B cell (primary cell): ENCODE results near the gene COQ8A. TPM values are rescaled to one million over a fixed set of nuclear protein-coding genes. Genes with fewer than 3 reads are reported as not detected.

Experiments
- ATAC-seq: fragments of 200-7000 bp; cut with Tn5 transposase; one replicate; pipeline ENCODE4 v1.10.0; 2021; ENCODE audit warnings: low read depth, mild to moderate bottlenecking, moderate number of reproducible peaks, moderate library complexity
- CTCF ChIA-PET: fragments of 350-600 bp; sonication (Branson Sonifier 250); formaldehyde crosslinking; loops from one replicate; lab custom pipeline; 2021; ENCODE audit warnings: antibody characterized with exemption, inconsistent platforms; lab: Charles Lee
- POLR2A ChIA-PET: fragments of 350-600 bp; sonication (Branson Sonifier 250); formaldehyde crosslinking; loops from one replicate; lab custom pipeline; 2021; ENCODE audit warnings: antibody characterized with exemption; lab: Charles Lee
- DNase-seq: peaks from one replicate; pipeline ENCODE4 v3.0.0; 2013
- H2AFZ ChIP-seq: 2 replicates; pipeline ENCODE4 v1.6.1; 2012; ENCODE audit warnings: mild to moderate bottlenecking, low read depth, low read length; ENCODE audit not compliant: insufficient read depth, poor library complexity, severe bottlenecking
- H3K27ac ChIP-seq, 2 donors: 1 replicate in 1 of 2; 2 replicates in 1 of 2; pipeline ENCODE4 v1.5.1; 2012 to 2013; ENCODE audit warnings: low read length in 2 of 2, mild to moderate bottlenecking in 2 of 2, moderate library complexity in 1 of 2
- H3K27me3 ChIP-seq, 4 experiments: fragments of 200-600 bp in 1 of 4; sonication (generic) in 1 of 4; replicated peaks in 1 of 4; 1 replicate in 2 of 4; 2 replicates in 2 of 4; pipeline versions ENCODE4 v1.6.1 to v1.7.0; 2013 to 2016; ENCODE audit warnings: low read length in 3 of 4, mild to moderate bottlenecking in 2 of 4, mixed read lengths in 1 of 4, moderate library complexity in 1 of 4; ENCODE audit not compliant: insufficient read depth in 4 of 4, control insufficient read depth in 3 of 4; ENCODE audit errors: control extremely low read depth in 1 of 4
- H3K36me3 ChIP-seq, 2 experiments: replicated peaks in 1 of 2; 1 replicate in 1 of 2; 2 replicates in 1 of 2; pipeline versions ENCODE4 v1.6.1 to v1.7.1; 2013; ENCODE audit warnings: low read length in 1 of 2; ENCODE audit not compliant: insufficient read depth in 2 of 2, control insufficient read depth in 1 of 2; ENCODE audit errors: control extremely low read depth in 1 of 2, extremely low read depth in 1 of 2
- H3K4me1 ChIP-seq, 2 donors: fragments of 200-600 bp in 1 of 2; sonication (generic) in 1 of 2; 1 replicate in 1 of 2; 2 replicates in 1 of 2; pipeline versions ENCODE4 v1.5.1 to v1.6.1; 2013 to 2017; ENCODE audit warnings: low read length in 2 of 2; ENCODE audit not compliant: control insufficient read depth in 2 of 2, insufficient read depth in 2 of 2
- H3K4me2 ChIP-seq: replicated peaks from 2 replicates; pipeline ENCODE3; 2012; ENCODE audit warnings: mild to moderate bottlenecking, low read depth, low read length; ENCODE audit not compliant: poor library complexity, severe bottlenecking
- H3K4me3 ChIP-seq, 5 experiments: fragments of 200-600 bp in 1 of 5; sonication (generic) in 1 of 5; 1 replicate in 3 of 5; 2 replicates in 2 of 5; pipeline versions ENCODE4 v1.5.1 to v1.7.0; 2011 to 2016; ENCODE audit warnings: low read length in 4 of 5, mild to moderate bottlenecking in 4 of 5, low read depth in 2 of 5, control low read depth in 1 of 5, moderate library complexity in 1 of 5; ENCODE audit not compliant: insufficient read depth in 1 of 5; ENCODE audit errors: control extremely low read depth in 1 of 5, extremely low read depth in 1 of 5
- H3K79me2 ChIP-seq: fragments of 200-600 bp; sonication (generic); one replicate; pipeline ENCODE4 v1.6.0; 2016; ENCODE audit warnings: low read length; ENCODE audit not compliant: control insufficient read depth, insufficient read depth
- H3K9ac ChIP-seq: fragments of 200-600 bp; sonication (generic); 2 replicates; pipeline ENCODE4 v1.6.1; 2017; ENCODE audit warnings: mild to moderate bottlenecking, low read length, moderate library complexity
- H3K9me3 ChIP-seq, 3 donors: one replicate each; pipeline versions ENCODE4 v1.6.1 to v1.7.1; 2013; ENCODE audit warnings: low read length in 2 of 3; ENCODE audit not compliant: control insufficient read depth in 2 of 3, insufficient read depth in 1 of 3; ENCODE audit errors: control extremely low read depth in 1 of 3
- H4K20me1 ChIP-seq: 2 replicates; pipeline ENCODE4 v1.6.0; 2012; ENCODE audit warnings: mild to moderate bottlenecking, low read length; ENCODE audit not compliant: insufficient read depth, control insufficient read depth, poor library complexity, severe bottlenecking
- H3K27ac Mint-ChIP-seq: one replicate; pipeline ENCODE4 v1.8.0; 2021; ENCODE audit warnings: mixed read lengths
- H3K27me3 Mint-ChIP-seq: one replicate; pipeline ENCODE4 v1.8.0; 2021; ENCODE audit warnings: mixed read lengths
- H3K4me1 Mint-ChIP-seq: one replicate; pipeline ENCODE4 v1.8.0; 2021; ENCODE audit warnings: mixed read lengths
- H3K4me3 Mint-ChIP-seq: one replicate; pipeline ENCODE4 v1.8.0; 2021; ENCODE audit warnings: mixed read lengths
- H3K9me3 Mint-ChIP-seq: one replicate; pipeline ENCODE4 v1.8.0; 2022; ENCODE audit warnings: mixed read lengths; ENCODE audit not compliant: insufficient read depth
- CTCF ChIP-seq: fragments of 200-600 bp; IDR thresholded peaks from one replicate; pipeline ENCODE4 v1.8.0; 2022; ENCODE audit warnings: antibody characterized with exemption, mild to moderate bottlenecking
- EZH2 ChIP-seq: IDR thresholded peaks from 2 replicates; pipeline ENCODE4 v1.6.1; 2012; ENCODE audit warnings: borderline replicate concordance, low read depth, mild to moderate bottlenecking, moderate library complexity, low read length; ENCODE audit not compliant: insufficient read depth, poor library complexity, severe bottlenecking
- WGBS: methylation state at CpG from one replicate; pipeline ENCODE4 v1.1.5; 2013; ENCODE audit warnings: missing lambda C conversion rate; ENCODE audit not compliant: insufficient coverage; 5-methylcytosine and 5-hydroxymethylcytosine counted together
- intact Hi-C: fragments of 100-400 bp; cut with micrococcal nuclease; formaldehyde crosslinking; loops from one replicate; pipeline ENCODE4 v1.10.0; 2022
- polyA plus RNA-seq: library from polyadenylated mRNA; depleted of rRNA; stranded (reverse); fragments of >200 nt; gene quantifications from 2 replicates; pipeline ENCODE4 v1.2.3, GENCODE V29; 2012
- total RNA-seq, 2 donors: library from RNA; stranded (reverse); fragments of 120-200 nt in 1 of 2; gene quantifications; 1 replicate in 1 of 2; 2 replicates in 1 of 2; pipeline versions ENCODE4 v1.2.3 to v1.2.4, GENCODE V29; 2013 to 2022

COQ8A gene
- total and polyA plus RNA-seq, 2 donors (not counting 1 experiment from before 2014, with no cell fraction given), result 44.3 to 58.2 TPM

GRCh38 chr1:226976276-226976977 is 36.3 kb downstream of the COQ8A start:
- no peaks in the 10 kb centered on the region for H3K27me3 ChIP-seq
- H3K27me3 Mint-ChIP-seq, result no peaks in the 10 kb centered on the region
- no peak overlapping the region for H3K27ac ChIP-seq
- no peak for TF ChIP-seq EZH2
- no peak overlapping the region for H3K27ac Mint-ChIP-seq
- no peak overlapping the region for H3K4me3 Mint-ChIP-seq
- DNase-seq, result no peak
- H3K9ac ChIP-seq, result no peak overlapping the region
- no peak for ATAC-seq
- no peak overlapping the region for H2AFZ ChIP-seq
- H3K9me3 Mint-ChIP-seq, result no peaks in the 10 kb centered on the region
- H3K9me3 ChIP-seq, result peaks cover 0 to 6% (median 0%) of the 10 kb centered on the region in 3 donors
- H3K4me1 ChIP-seq, result peaks cover 0 to 4% of the 10 kb centered on the region in 2 donors
- H3K36me3 ChIP-seq, result peaks cover 0 to 42% of the 10 kb centered on the region in 2 experiments
- H4K20me1 ChIP-seq, result peaks cover 41% of the 10 kb centered on the region
- no peak overlapping the region for H3K4me3 ChIP-seq
- H3K79me2 ChIP-seq, result peaks cover 7% of the 10 kb centered on the region
- intact Hi-C loops, result no loop called here
- WGBS, result 96% methylated on average over 23 of the region's 34 CpGs
- H3K4me2 ChIP-seq, result no peak overlapping the region
- CTCF ChIA-PET, result no interaction called here
- H3K4me1 Mint-ChIP-seq, result peaks cover 5% of the 10 kb centered on the region
- POLR2A ChIA-PET, result no interaction called here

- no peak for TF ChIP-seq CTCF
- no peak for TF ChIP-seq EZH2
- Histone ChIP-seq H3K27me3 (no peaks in the 10 kb centered on the region), H3K9ac (no peak overlapping the region), H2AFZ (no peak overlapping the region), H3K36me3 (peaks cover 0 to 42% of the 10 kb centered on the region in 2 experiments), H3K9me3 (no peaks in the 10 kb centered on the region), H4K20me1 (peaks cover 35% of the 10 kb centered on the region), H3K4me3 (no peak overlapping the region), H3K4me1 (no peaks in the 10 kb centered on the region), H3K79me2 (peaks cover under 1% of the 10 kb centered on the region), H3K4me2 (no peak overlapping the region), H3K27ac (no peak overlapping the region)
- CTCF ChIA-PET, result no interaction called here
- Mint-ChIP-seq H3K4me3 (no peak overlapping the region), H3K27me3 (no peaks in the 10 kb centered on the region), H3K4me1 (no peaks in the 10 kb centered on the region), H3K27ac (no peak overlapping the region), H3K9me3 (no peaks in the 10 kb centered on the region)
- 97% methylated on average over 17 of the region's 21 CpGs for WGBS
- DNase-seq (no peak), ATAC-seq (no peak)
- intact Hi-C loops, result no loop called here
- POLR2A ChIA-PET, result no interaction called here
Observed at GRCh38 chr1:226976978-226977642, 37.0 kb downstream of the COQ8A start.
